H1 (cell line): ENCODE results near the gene MED10. TPM values are rescaled to one million over a fixed set of nuclear protein-coding genes. Genes with fewer than 3 reads are reported as not detected.

Experiments used
- CTCF ChIA-PET: fragments of 300-600 bp; sonication (Branson Sonifier 250); formaldehyde crosslinking; loops from one replicate; lab custom pipeline; 2021; ENCODE audit not compliant: partially characterized antibody; lab: Charles Lee
- POLR2A ChIA-PET: fragments of 300-600 bp; sonication (Branson Sonifier 250); formaldehyde crosslinking; loops from one replicate; lab custom pipeline; 2021; ENCODE audit warnings: inconsistent platforms; ENCODE audit not compliant: partially characterized antibody; lab: Charles Lee
- DNase-seq, 2 experiments: peaks; one replicate each; pipeline versions ENCODE4 v3.0.0 to v3.0.0-alpha.2; 2010 to 2022; ENCODE audit warnings: low spot score in 2 of 2, low read depth in 1 of 2, mixed read lengths in 1 of 2
- FAIRE-seq: peaks from 2 replicates; lab custom pipeline; 2011; peaks lifted over from hg19 to GRCh38; lab: Jason Lieb, UNC
- H2AFZ ChIP-seq: 2 replicates; pipeline ENCODE4 v1.8.1; 2012; ENCODE audit warnings: low read length, inconsistent platforms
- H2AK5ac ChIP-seq: 2 replicates; pipeline ENCODE4 v1.6.1; 2013; ENCODE audit warnings: low read depth, low read length
- H2BK120ac ChIP-seq: replicated peaks from 2 replicates; pipeline ENCODE3; 2013; ENCODE audit warnings: low read depth, low read length, inconsistent platforms
- H2BK12ac ChIP-seq: 2 replicates; pipeline ENCODE4 v1.6.1; 2013; ENCODE audit warnings: low read depth, low read length
- H2BK15ac ChIP-seq: 2 replicates; pipeline ENCODE4 v1.6.1; 2013; ENCODE audit warnings: low read length
- H2BK20ac ChIP-seq: 2 replicates; pipeline ENCODE4 v1.6.1; 2013; ENCODE audit warnings: low read length
- H2BK5ac ChIP-seq: 2 replicates; pipeline ENCODE4 v1.6.1; 2013; ENCODE audit warnings: low read depth, low read length
- H3K14ac ChIP-seq: 2 replicates; pipeline ENCODE4 v1.6.1; 2013; ENCODE audit warnings: inconsistent platforms; ENCODE audit not compliant: insufficient read length
- H3K18ac ChIP-seq: 2 replicates; pipeline ENCODE4 v1.6.1; 2013; ENCODE audit warnings: low read length; ENCODE audit errors: extremely low read depth
- H3K23ac ChIP-seq: 2 replicates; pipeline ENCODE4 v1.6.1; 2013; ENCODE audit warnings: inconsistent platforms; ENCODE audit not compliant: insufficient read length
- H3K23me2 ChIP-seq: 2 replicates; pipeline ENCODE4 v1.6.1; 2013; ENCODE audit warnings: low read depth, low read length
- H3K27ac ChIP-seq: 2 replicates; pipeline ENCODE4 v1.6.1; 2011; ENCODE audit warnings: low read depth, low read length, inconsistent platforms
- H3K27me3 ChIP-seq, 4 experiments: replicated peaks in 1 of 4; 1 replicate in 1 of 4; 2 replicates in 3 of 4; pipeline versions ENCODE4 v1.6.1 to v1.8.1; 2011 to 2013; ENCODE audit warnings: low read length in 3 of 4, mild to moderate bottlenecking in 3 of 4, inconsistent platforms in 2 of 4, mixed read lengths in 2 of 4, moderate library complexity in 1 of 4; ENCODE audit not compliant: control insufficient read depth in 3 of 4, insufficient read depth in 3 of 4; ENCODE audit errors: extremely low read depth in 1 of 4
- H3K36me3 ChIP-seq, 4 experiments: 2 replicates each; pipeline versions ENCODE4 v1.6.1 to v1.8.1; 2011 to 2013; ENCODE audit warnings: mild to moderate bottlenecking in 4 of 4, low read length in 3 of 4, moderate library complexity in 2 of 4, control low read depth in 1 of 4, inconsistent platforms in 1 of 4; ENCODE audit not compliant: insufficient read depth in 4 of 4, control insufficient read depth in 2 of 4
- H3K4ac ChIP-seq: replicated peaks from 2 replicates; pipeline ENCODE3; 2013; ENCODE audit warnings: low read length, low read depth, mixed read lengths, inconsistent platforms; ENCODE audit not compliant: insufficient read length
- H3K4me1 ChIP-seq, 4 experiments: replicated peaks in 1 of 4; 1 replicate in 1 of 4; 2 replicates in 3 of 4; pipeline versions ENCODE4 v1.6.1 to v1.8.1; 2011 to 2013; ENCODE audit warnings: low read length in 3 of 4, inconsistent platforms in 2 of 4, mixed read lengths in 1 of 4; ENCODE audit not compliant: insufficient read depth in 4 of 4, control insufficient read depth in 3 of 4
- H3K4me2 ChIP-seq, 2 experiments: 2 replicates each; pipeline versions ENCODE4 v1.6.1 to v1.8.1; 2011 to 2013; ENCODE audit warnings: low read depth in 2 of 2, low read length in 2 of 2, control low read depth in 1 of 2, inconsistent platforms in 1 of 2, mild to moderate bottlenecking in 1 of 2; ENCODE audit not compliant: insufficient read depth in 1 of 2
- H3K4me3 ChIP-seq, 4 experiments: fragments of 200-600, 300-600 bp in 1 of 4; sonication (generic), shearing (Covaris generic), sonication (Bioruptor Twin) in 1 of 4; 2 replicates each; pipeline versions ENCODE4 v1.5.1 to v1.8.1; 2011 to 2016; ENCODE audit warnings: low read length in 4 of 4, low read depth in 3 of 4, control low read depth in 2 of 4, inconsistent platforms in 2 of 4, mild to moderate bottlenecking in 2 of 4, mixed read lengths in 1 of 4, moderate library complexity in 1 of 4; ENCODE audit not compliant: insufficient read depth in 2 of 4; ENCODE audit errors: extremely low read depth in 1 of 4
- H3K56ac ChIP-seq: replicated peaks from 2 replicates; pipeline ENCODE3; 2013; ENCODE audit warnings: low read depth, mild to moderate bottlenecking, mixed read lengths, low read length, inconsistent platforms; ENCODE audit not compliant: insufficient read length
- H3K79me1 ChIP-seq: 2 replicates; pipeline ENCODE4 v1.6.1; 2013; ENCODE audit warnings: low read depth, low read length, control low read depth
- H3K79me2 ChIP-seq, 2 experiments: 2 replicates each; pipeline versions ENCODE4 v1.6.1 to v1.8.1; 2012 to 2013; ENCODE audit warnings: low read length in 2 of 2, mild to moderate bottlenecking in 2 of 2, inconsistent platforms in 1 of 2; ENCODE audit not compliant: insufficient read depth in 2 of 2, control insufficient read depth in 1 of 2
- H3K9ac ChIP-seq, 4 experiments: replicated peaks in 1 of 4; 1 replicate in 1 of 4; 2 replicates in 3 of 4; pipeline versions ENCODE4 v1.6.1 to v1.8.1; 2011 to 2013; ENCODE audit warnings: low read depth in 3 of 4, low read length in 3 of 4, control low read depth in 2 of 4, mild to moderate bottlenecking in 2 of 4, moderate library complexity in 2 of 4, inconsistent platforms in 1 of 4; ENCODE audit errors: extremely low read depth in 1 of 4
- H3K9me3 ChIP-seq, 2 experiments: 2 replicates each; pipeline versions ENCODE4 v1.6.1 to v1.8.1; 2012 to 2013; ENCODE audit warnings: mild to moderate bottlenecking in 2 of 2, moderate library complexity in 2 of 2, control low read depth in 1 of 2, inconsistent platforms in 1 of 2, low read depth in 1 of 2, low read length in 1 of 2, mixed read lengths in 1 of 2; ENCODE audit not compliant: insufficient read depth in 2 of 2
- H4K20me1 ChIP-seq, 2 experiments: replicated peaks in 1 of 2; 2 replicates each; pipeline versions ENCODE3 to v1.8.1; 2011 to 2013; ENCODE audit warnings: inconsistent platforms in 2 of 2, low read length in 2 of 2, mild to moderate bottlenecking in 1 of 2; ENCODE audit not compliant: insufficient read depth in 2 of 2, control insufficient read depth in 1 of 2
- H4K5ac ChIP-seq: 2 replicates; pipeline ENCODE4 v1.6.1; 2013; ENCODE audit warnings: low read length, low read depth, mixed read lengths, inconsistent platforms; ENCODE audit not compliant: insufficient read length
- H4K8ac ChIP-seq: 2 replicates; pipeline ENCODE4 v1.8.0; 2013; ENCODE audit warnings: mild to moderate bottlenecking, moderate library complexity, low read length, inconsistent platforms; ENCODE audit not compliant: insufficient read depth; ENCODE audit errors: extremely low read depth
- H4K91ac ChIP-seq: replicated peaks from 2 replicates; pipeline ENCODE3; 2013; ENCODE audit warnings: low read length, mixed read lengths, inconsistent platforms; ENCODE audit not compliant: insufficient read length
- CTBP2 ChIP-seq: IDR thresholded peaks from 2 replicates; pipeline ENCODE4 v1.7.0; 2011; ENCODE audit warnings: borderline replicate concordance, mild to moderate bottlenecking, moderate library complexity, mixed read lengths, low read length; ENCODE audit not compliant: insufficient read depth, insufficient read length
- GABPA ChIP-seq: IDR thresholded peaks from 2 replicates; pipeline ENCODE4 v1.6.1; 2011; ENCODE audit warnings: mild to moderate bottlenecking, low read length, moderate library complexity, borderline replicate concordance; ENCODE audit not compliant: insufficient read depth
- HDAC2 ChIP-seq, 2 experiments: fragments of 300-600 bp in 1 of 2; sonication (generic) in 1 of 2; IDR thresholded peaks; 2 replicates each; pipeline ENCODE4 v1.6.1; 2011 to 2012; ENCODE audit warnings: low read depth in 2 of 2, low read length in 2 of 2, mild to moderate bottlenecking in 2 of 2, moderate library complexity in 2 of 2, borderline replicate concordance in 1 of 2, inconsistent platforms in 1 of 2
- NANOG ChIP-seq: IDR thresholded peaks from 2 replicates; pipeline ENCODE4 v1.6.1; 2011; ENCODE audit warnings: low read length, low read depth, mild to moderate bottlenecking, inconsistent platforms; ENCODE audit not compliant: insufficient read depth, poor library complexity, severe bottlenecking
- PHF8 ChIP-seq: fragments of 200-600 bp; sonication (generic); conservative IDR thresholded peaks from 2 replicates; pipeline ENCODE4 v1.7.1; 2012; ENCODE audit warnings: low read depth, mild to moderate bottlenecking, inconsistent platforms, low read length, moderate library complexity
- RXRA ChIP-seq: IDR thresholded peaks from 2 replicates; pipeline ENCODE4 v1.6.1; 2011; ENCODE audit warnings: low read depth, mild to moderate bottlenecking, low read length, moderate library complexity; ENCODE audit not compliant: insufficient read depth
- WGBS, 2 experiments: shearing (Covaris generic) in 1 of 2; methylation state at CpG; one replicate each; pipeline versions ENCODE4 v1.1.6 to v1.1.7; 2013 to 2015; ENCODE audit warnings: low lambda C conversion rate in 2 of 2, mixed read lengths in 2 of 2, inconsistent platforms in 1 of 2, low coverage in 1 of 2, missing lambda C conversion rate in 1 of 2; ENCODE audit not compliant: insufficient replicate concordance in 2 of 2, insufficient coverage in 1 of 2, insufficient read length in 1 of 2; ENCODE audit errors: extremely low coverage in 1 of 2, missing lambda C conversion rate in 1 of 2; 5-methylcytosine and 5-hydroxymethylcytosine counted together
- polyA plus RNA-seq, 7 experiments: library from polyadenylated mRNA; depleted of rRNA in 3 of 7; stranded (reverse) in 5 of 7; unstranded in 2 of 7; fragments of >200 nt in 5 of 7; fragments of 200-250 nt in 2 of 7; gene quantifications; 1 replicate in 5 of 7; 2 replicates in 1 of 7; 4 replicates in 1 of 7; pipeline versions ENCODE4 v1.2.1 to v1.2.3, GENCODE V29; 2011 to 2013; ENCODE audit warnings: missing spikeins in 2 of 7, mixed read lengths in 2 of 7
- total RNA-seq: library from RNA; stranded (reverse); fragmentation: NEBNext Ultra II Directional; extraction: Animal tissue kit (Norgen Biotek cat#: 25700); gene quantifications from 2 replicates; pipeline ENCODE4 v1.2.1, GENCODE V29; 2021
- TF ChIP-seq, protein P1 (sequence below): IDR thresholded peaks from 2 replicates; pipeline ENCODE4 v1.6.1; 2012; ENCODE audit warnings: inconsistent platforms
- TF ChIP-seq, protein P2 (sequence below): IDR thresholded peaks from 2 replicates; pipeline ENCODE4 v1.6.1; 2011; ENCODE audit warnings: low read length, improper control_type of control experiment

MED10 gene
- total and polyA plus RNA-seq, 2 of the 8 experiments (the other 6 are each of a cell fraction or from before 2014, with no cell fraction given): 20.1 to 23.2 TPM

DNA sequence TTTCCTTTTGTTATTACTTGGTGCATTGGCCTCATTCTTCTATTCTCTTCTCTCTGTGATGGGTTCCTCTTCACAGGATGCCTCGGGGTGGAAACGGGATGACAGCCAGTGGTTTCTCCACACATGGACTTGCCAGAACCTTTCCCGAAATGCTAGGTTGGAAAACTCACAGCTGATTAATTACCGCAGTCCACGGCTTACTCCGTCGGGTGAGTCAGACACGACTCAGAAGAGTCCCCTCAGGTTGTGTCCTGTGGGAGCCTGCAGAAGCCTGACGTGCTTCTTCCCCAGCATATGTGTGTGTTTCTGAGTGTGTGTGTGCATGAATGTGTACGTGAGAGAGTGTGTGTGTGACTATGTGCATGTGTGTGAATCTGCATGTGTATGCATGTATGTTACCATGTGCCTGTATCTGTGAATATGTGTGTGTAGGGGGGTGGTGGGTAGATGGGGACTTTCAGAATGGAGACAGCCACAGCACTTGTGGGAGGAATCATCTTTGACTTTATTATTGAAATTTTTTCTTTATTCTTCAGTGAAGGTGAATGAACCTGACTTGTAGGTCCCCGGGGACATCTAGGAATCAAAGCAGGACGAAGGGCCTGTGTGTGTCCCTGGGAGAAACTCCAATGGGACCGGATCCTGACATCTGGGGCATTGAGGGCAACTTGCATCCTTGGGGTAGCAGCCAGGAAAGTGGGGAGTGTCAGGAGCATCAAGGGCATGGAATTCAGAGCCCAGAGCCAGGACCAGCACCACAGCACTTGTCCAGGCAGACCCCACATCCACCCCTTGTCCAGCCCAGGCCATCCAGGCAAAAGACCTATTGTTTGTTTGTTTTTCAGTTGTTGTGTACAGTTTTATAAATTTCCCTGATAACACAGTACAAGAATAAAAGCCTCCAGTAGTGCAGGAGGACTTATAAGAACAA, 21.9 kb upstream of the MED10 start:
- no peak overlapping the region for H3K4ac ChIP-seq
- no peaks in the 10 kb centered on the region for H3K27me3 ChIP-seq
- H2BK5ac ChIP-seq: no peak overlapping the region
- peak overlapping the region; percentile 71 for H4K91ac ChIP-seq
- H3K23ac ChIP-seq: no peak overlapping the region
- FAIRE-seq (no peak), DNase-seq (no peak)
- H3K27ac ChIP-seq: no peak overlapping the region
- no peak overlapping the region for H2AK5ac ChIP-seq
- H3K79me1 ChIP-seq: no peaks in the 10 kb centered on the region
- ChIA-PET POLR2A (no interaction called here), CTCF (no interaction called here)
- no peaks in the 10 kb centered on the region; the same call in 1 of the 2 replicates for H3K23me2 ChIP-seq
- H4K8ac ChIP-seq: no peak overlapping the region; the same call in 1 of the 2 replicates
- H4K5ac ChIP-seq: no peak overlapping the region
- no peak overlapping the region for H2BK20ac ChIP-seq
- WGBS, 2 experiments: 88% methylated on average over 12 of the region's 13 CpGs; no CpG with 5 or more reads in 1 of the 2 experiments
- H3K18ac ChIP-seq: no peak overlapping the region
- no peaks in the 10 kb centered on the region for H4K20me1 ChIP-seq
- no peak overlapping the region for H3K14ac ChIP-seq
- H3K9me3 ChIP-seq: peaks cover 0 to 4% of the 10 kb centered on the region in 2 experiments; a peak in 1 of 4 replicates
- no peak overlapping the region for H2BK12ac ChIP-seq
- no peaks in the 10 kb centered on the region for H3K79me2 ChIP-seq
- no peak overlapping the region for H2BK120ac ChIP-seq
- H3K4me2 ChIP-seq: no peak overlapping the region
- H3K56ac ChIP-seq: no peak overlapping the region
- H2AFZ ChIP-seq: no peak overlapping the region
- H3K4me3 ChIP-seq: no peak overlapping the region
- no peaks in the 10 kb centered on the region for H3K36me3 ChIP-seq
- H2BK15ac ChIP-seq: no peak overlapping the region
- H3K9ac ChIP-seq: no peak overlapping the region; a peak in 1 of 7 replicates
- H3K4me1 ChIP-seq: no peaks in the 10 kb centered on the region
- TF ChIP-seq PHF8 (no peak), NANOG (no peak), CTBP2 (no peak), RXRA (no peak), HDAC2 (IDR thresholded peaks at IDR 0.05; ENCODE audit: borderline replicate concordance in 1 of 2, low read depth in 2 of 2, low read length in 2 of 2) (no peak), GABPA (no peak)
- TF ChIP-seq, protein P1, sequence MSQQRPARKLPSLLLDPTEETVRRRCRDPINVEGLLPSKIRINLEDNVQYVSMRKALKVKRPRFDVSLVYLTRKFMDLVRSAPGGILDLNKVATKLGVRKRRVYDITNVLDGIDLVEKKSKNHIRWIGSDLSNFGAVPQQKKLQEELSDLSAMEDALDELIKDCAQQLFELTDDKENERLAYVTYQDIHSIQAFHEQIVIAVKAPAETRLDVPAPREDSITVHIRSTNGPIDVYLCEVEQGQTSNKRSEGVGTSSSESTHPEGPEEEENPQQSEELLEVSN: no peak
- TF ChIP-seq, protein P2, sequence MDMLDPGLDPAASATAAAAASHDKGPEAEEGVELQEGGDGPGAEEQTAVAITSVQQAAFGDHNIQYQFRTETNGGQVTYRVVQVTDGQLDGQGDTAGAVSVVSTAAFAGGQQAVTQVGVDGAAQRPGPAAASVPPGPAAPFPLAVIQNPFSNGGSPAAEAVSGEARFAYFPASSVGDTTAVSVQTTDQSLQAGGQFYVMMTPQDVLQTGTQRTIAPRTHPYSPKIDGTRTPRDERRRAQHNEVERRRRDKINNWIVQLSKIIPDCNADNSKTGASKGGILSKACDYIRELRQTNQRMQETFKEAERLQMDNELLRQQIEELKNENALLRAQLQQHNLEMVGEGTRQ: no peak
